ENCODE data around the gene HYAL3.
"Not testable (repeated sequence)": the region's sequence is repeated elsewhere in the genome, so short reads cannot be mapped to it uniquely, and the experiment has no call there.

HYAL3 gene

DNA sequence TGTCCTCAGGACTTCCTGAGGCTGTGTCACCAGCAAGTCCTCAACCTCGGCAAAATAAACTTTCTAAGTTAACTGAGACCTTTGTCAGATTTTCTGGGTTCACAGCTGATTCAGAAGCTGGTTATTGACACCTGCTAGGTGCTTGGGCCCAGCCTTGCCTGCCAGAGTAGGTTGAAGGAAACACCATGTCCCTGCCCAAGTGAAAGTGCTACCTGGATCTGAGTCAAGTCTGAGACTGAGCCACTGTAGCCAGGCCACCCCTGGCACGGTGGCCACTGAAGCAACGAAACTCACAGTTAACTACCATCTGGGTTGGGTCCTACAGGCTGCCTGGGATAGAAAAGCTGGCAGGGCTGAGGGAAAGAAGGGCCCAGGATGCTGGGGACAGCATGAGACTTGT lies 15.1 kb upstream of the HYAL3 start:
- no peak for DNase-seq (ENCODE audit: low spot score)

- DNase-seq (ENCODE audit: low spot score): not testable (repeated sequence)
Observed at GRCh38 chr3:50312041-50312440, 12.8 kb upstream of the HYAL3 start.

DNA sequence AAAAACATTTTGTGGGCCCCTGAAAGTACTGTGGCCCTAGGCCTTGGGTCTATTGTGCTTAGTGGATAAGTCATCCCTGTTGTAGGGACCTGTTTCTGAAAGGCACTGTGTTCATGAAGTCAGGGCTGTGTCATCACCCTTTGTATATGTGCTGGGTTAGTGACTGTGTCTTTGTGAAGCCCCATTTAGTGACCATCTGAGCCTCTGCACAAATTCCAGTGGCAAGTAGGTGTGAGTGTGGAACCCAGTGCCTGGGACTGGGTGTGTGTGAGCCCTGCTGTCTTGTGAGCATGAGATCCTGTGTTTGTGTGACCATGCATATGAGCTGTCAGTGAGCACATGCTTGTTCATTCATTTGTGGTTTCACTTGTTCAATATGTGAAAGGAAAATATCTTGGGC lies 5.4 kb upstream of the HYAL3 start:
- DNase-seq (ENCODE audit: low spot score): no peak

DNA sequence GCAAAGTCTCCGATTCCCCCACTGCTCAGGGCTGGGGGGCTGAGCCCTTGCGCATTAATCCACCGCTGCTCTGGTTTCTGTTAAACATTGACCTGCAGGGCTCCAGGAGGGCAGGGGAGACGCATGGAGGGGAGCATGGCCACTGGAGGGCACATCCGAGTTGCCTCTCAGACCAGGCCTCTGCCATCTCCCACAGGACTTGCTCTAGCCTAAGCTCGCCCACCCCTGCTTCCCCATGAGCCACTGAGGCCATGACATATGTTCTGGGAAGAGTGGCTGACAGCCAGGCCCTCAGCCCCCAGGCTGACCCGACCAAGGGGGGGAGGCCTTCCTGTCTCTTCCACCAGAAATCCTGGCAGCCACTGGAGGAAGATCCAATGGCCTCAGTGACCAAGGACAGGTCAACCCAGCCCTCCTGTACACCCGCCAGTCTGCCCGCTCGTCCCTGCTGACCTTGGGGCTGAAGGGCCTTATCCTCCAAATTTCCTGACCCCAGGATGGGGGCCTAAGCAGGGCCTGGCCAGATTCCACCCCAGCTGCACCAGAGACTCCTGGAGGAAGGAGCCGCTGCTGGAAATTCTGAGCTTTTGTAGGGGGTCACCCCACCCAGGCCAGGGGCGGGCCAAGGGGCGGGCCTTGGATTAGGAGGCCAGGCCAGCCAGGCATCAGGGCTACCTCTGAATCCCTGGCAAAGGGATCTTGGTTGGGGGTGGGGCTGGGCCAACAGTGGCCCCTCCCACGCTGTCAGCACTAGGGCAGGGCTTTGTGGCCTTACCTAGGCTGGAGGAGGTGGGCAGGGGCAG lies 4.0 kb upstream of the HYAL3 start, which contains the start of gene HYAL1:
Gene HYAL1 (minus strand): TSS at position 562 of the 803 bp plus-strand sequence. CDS start 618 bp downstream, outside the sequence.
- DNase-seq (ENCODE audit: low spot score): no peak

DNA sequence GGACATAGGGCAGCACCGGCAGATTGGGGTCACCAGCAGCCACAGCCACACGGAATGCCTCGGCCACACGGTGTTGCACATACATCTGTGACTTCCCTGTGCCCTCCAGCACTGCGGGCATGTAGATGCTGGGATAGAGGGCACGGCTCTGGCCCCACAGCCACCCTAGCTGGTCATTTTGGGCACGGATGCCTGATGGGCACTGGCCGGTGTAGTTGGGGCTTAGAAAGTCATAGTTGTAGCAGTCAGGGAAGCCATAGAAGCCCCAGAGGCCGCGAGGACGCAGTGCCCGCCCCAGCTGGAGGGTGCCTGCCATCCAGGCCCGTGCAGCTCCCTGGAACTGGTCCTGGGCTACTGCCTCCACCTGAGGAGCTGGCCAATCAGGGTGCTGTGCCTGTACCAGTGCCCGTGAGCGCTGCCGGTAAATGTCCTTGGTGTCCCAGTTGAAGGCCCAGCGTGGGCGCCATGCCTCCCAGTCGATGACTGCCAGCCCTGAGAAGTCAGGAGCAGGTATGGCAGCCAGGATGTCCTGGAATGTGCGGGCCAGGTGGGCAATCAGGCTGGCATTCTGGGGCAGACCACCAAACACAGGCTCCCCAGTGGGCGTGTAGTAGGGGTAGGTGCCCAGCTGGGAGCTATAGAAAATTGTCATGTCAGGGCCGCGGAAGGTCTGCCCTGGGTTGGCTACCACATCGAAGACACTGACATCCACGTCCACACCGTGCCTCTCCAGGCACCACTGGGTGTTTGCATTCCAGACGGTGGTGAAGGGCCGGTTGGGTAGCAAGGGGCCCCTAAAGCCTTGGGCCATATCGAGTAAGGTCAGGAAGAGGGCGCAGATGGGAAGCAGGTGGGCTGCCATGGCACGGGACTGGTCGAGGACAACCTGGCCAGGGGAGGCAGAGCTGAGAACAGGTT lies 3.1 kb upstream of the HYAL3 start:
- DNase-seq (ENCODE audit: low spot score): no peak

GRCh38 chr3:50300681-50301254 lies 1.6 kb upstream of the HYAL3 start:
- no peak for DNase-seq (ENCODE audit: low spot score)

GRCh38 chr3:50299929-50300680 lies 900 bp upstream of the HYAL3 start:
- DNase-seq (ENCODE audit: low spot score): no peak

GRCh38 chr3:50299638-50299928 lies 378 bp upstream of the HYAL3 start:
- no peak for DNase-seq (ENCODE audit: low spot score)

DNA sequence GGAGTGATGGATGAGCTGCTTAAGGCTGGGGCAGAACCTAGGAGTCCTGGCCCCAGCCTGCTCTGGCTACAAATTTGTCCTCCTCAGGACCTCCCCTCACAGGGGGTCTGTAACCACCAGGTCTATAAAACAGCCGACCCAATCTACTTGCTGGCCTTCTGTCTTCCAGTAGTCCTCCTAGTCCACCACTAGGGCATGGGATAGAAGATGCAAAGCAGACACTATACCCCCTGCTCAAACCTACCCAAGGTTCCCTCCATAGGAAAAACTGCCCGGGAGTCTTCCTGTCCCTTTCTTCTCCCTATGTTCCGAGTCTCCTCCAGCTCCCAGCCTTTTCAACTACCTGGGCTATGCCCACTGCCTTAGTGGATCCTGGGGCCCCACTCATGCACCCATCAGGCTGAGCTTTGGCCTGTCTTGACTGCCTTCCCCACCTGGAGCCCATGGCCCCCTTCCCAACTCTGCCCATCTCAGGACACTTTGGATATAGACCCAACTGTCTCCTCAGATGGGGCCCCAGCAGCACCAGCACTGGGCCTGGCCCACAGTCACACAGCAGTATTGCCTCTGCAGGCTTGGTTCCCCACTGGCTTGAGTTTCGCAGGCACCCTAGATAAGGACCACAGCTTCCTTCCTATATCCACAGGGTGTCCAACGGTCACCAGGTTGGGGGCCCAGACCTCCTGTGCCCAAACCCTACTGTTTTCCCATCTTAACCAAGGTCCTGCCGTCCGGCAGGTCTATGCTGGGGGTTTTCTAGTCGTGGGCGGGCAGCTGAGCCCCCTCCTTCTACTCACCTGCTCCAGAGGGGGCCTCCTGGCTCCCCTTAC lies 1.1 kb downstream of the HYAL3 start:
- no peak for DNase-seq (ENCODE audit: low spot score)

GRCh38 chr3:50297384-50297775 lies 1.8 kb downstream of the HYAL3 start:
- DNase-seq (ENCODE audit: low spot score): no peak

GRCh38 chr3:50296721-50297383 lies 2.4 kb downstream of the HYAL3 start:
- DNase-seq (ENCODE audit: low spot score): no peak

DNA sequence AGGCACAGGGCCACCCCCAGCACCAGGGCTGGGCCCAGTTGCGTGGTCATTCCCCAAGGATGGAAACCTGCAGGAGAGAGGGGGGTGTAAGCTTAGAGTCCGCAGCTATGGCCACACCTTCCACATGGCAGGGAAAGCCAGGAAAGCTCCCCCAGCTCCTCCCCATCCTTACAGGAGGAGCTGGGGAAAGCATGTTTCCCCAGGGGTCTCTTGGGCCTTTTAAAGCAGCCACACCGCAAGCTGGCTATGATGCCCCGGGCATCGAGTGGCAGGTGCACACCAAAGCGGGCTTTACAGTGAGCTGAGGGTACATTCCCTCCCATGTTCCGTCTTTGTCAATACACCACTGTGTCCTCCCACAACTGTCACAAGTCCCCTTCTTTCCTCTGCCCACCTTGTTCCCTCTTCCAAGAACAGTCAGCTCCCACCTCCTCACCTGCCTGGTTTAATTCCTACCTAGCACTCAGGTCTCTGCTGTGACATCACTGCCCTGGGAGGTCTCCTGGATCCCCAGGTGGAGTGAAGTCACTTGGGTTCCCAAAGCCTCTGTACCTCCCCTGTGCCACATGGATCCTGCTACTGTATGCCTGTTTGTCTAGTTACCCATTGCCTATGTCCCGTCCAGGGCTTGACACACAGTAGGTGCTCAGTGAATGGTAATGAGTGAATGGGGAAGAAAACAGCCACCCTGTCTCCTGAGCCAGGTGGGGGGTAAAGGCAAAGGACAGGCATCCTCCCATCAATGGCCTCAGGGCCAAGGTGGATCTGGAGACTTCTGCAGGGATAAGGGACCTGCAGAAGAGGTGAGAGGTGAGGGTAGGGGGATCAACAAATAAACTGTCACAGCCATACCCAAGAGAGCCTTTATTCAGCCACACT lies 3.4 kb downstream of the HYAL3 start:
- DNase-seq (ENCODE audit: low spot score): no peak

- no peak for DNase-seq (ENCODE audit: low spot score)
Observed at GRCh38 chr3:50294492-50295403, 4.5 kb downstream of the HYAL3 start.

- no peak for DNase-seq (ENCODE audit: low spot score)
Observed at GRCh38 chr3:50294089-50294488, 5.1 kb downstream of the HYAL3 start.

DNA sequence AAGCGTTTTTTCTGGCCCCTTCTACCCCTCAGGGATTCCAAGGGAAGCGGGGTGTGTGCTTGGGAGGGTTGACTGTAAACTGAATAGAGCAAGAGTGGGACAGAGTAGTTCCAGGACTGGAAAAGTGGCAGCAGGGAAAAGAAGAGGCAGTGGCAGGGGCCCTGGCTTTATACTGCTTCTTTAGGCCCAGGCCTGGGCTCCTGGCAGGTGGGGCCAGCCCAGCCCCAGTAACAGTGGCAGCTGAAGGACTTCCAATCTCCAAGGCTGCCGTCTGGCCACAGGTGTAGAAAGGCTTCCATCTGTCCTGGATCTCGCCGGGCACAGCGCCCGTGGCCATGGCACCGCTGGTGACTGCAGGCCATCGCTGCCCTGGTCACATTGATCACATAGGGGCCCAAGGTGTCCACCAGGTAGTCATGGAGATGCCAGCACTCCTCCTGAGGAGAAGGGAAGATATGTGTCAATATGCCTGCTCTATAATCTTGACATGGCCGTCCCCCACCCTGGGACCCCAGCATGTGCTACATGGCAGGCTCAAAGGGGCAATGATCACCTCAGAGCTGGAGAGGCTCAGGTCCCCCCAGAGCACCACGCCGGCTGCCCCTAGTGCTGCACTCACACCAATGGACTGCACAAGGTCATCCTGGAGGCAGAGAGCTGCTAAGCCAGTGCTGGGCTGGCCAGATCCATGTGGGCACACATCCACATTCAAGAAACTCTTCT lies 6.0 kb downstream of the HYAL3 start:
- DNase-seq (ENCODE audit: low spot score): no peak

- peak; percentile 97 for DNase-seq (ENCODE audit: low spot score)
Observed at GRCh38 chr3:50292159-50293078, 6.8 kb downstream of the HYAL3 start, which contains the start of gene IFRD2. Gene IFRD2, minus strand, starts transcription at chr3:50292429. Its CDS starts 155 bp downstream, at chr3:50292274.

Measured in CD4-positive, alpha-beta T cell treated with Interleukin-15 for 4 hours (primary cell).